Activated naive CD4-positive, alpha-beta T cell treated with anti-CD3 and anti-CD28 coated beads for 36 hours (primary cell): Measurements from ENCODE around the gene LIPN. TPM values are rescaled to one million over a fixed set of nuclear protein-coding genes. Genes with fewer than 3 reads are reported as not detected.

Experiments used
- total RNA-seq, 2 experiments: library from RNA; stranded (reverse); gene quantifications; one replicate each; pipeline ENCODE4 v1.2.3, GENCODE V29; 2021

Gene LIPN
- total RNA-seq, 2 experiments from 2014 or later, result not detected

Other genes starting within 250 kb of the LIPN start
- gene RNLS, start 176.7 kb upstream of the LIPN start, total RNA-seq, result 1 to 10 TPM; 4.0 to 4.4 TPM
- not detected for gene LIPJ, start 173.3 kb upstream of the LIPN start, total RNA-seq
- gene LIPF, start 95.6 kb upstream of the LIPN start, total RNA-seq, result not detected
- not detected for gene LIPK, start 53.8 kb upstream of the LIPN start, total RNA-seq
- gene LIPM, start 42.7 kb downstream of the LIPN start, total RNA-seq, result not detected
- under 1 TPM in 1 of 2 experiments, not detected in 1; 0.12 TPM for gene ANKRD22, start 91.8 kb downstream of the LIPN start, total RNA-seq
- 10 to 100 TPM; 23.2 to 23.6 TPM for gene STAMBPL1, start 120.2 kb downstream of the LIPN start, total RNA-seq
- gene ACTA2, start 192.8 kb downstream of the LIPN start, total RNA-seq, result 1 to 10 TPM; 3.6 to 4.0 TPM
- gene FAS, start 230.8 kb downstream of the LIPN start, total RNA-seq, result 10 to 100 TPM; 69.3 to 72.9 TPM